ENCODE measurements around the gene ABCB6. TPM values are rescaled to one million over a fixed set of nuclear protein-coding genes. Genes with fewer than 3 reads are reported as not detected.

Gene ABCB6
- total and polyA plus RNA-seq, 10 of the 15 experiments (the other 5 are each of a cell fraction or from before 2014, with no cell fraction given): 2.3 to 22.1 (median 13.8) TPM

GRCh38 chr2:219176818-219177551, 41.8 kb downstream of the ABCB6 start, which contains the start of gene CNPPD1 (continued):
- TF ChIP-seq ZNF274 (IDR thresholded peaks at IDR 0.05; ENCODE audit: insufficient read depth, insufficient read length): no peak
- TF ChIP-seq E4F1 (IDR thresholded peaks at IDR 0.05; ENCODE audit: borderline replicate concordance, partially characterized antibody): peak; percentile 59
- TF ChIP-seq NFIC (IDR thresholded peaks at IDR 0.05; ENCODE audit: low read depth, low read length): peak; percentile 38; the same call in 1 of the 2 replicates

GRCh38 chr2:219175928-219176817, 42.6 kb downstream of the ABCB6 start:
- BruUV-seq (replicated peaks): TSS peak; percentile 55
- no peaks in the 10 kb centered on the region for H4K20me1 ChIP-seq (ENCODE audit: control insufficient read depth, insufficient read depth)
- TF ChIP-seq TBL1XR1 (IDR thresholded peaks at IDR 0.05; ENCODE audit: low read depth, low read length) (no peak), NR2F1 (conservative IDR thresholded peaks at IDR 0.05) (no peak), NFYA (IDR thresholded peaks at IDR 0.05; ENCODE audit: borderline replicate concordance, low read depth, low read length) (no peak), ELK1 (IDR thresholded peaks at IDR 0.05; ENCODE audit: low read depth, low read length) (no peak), EED (IDR thresholded peaks at IDR 0.05; ENCODE audit: low read depth) (peak; percentile 62), MXI1 (IDR thresholded peaks at IDR 0.05; ENCODE audit: low read depth, low read length) (no peak), IKZF2 (IDR thresholded peaks at IDR 0.05) (0 out of 4 replicates have a peak, but pooled peaks of 1 of the 2 experiments have one; percentile 9), USF1 (IDR thresholded peaks at IDR 0.05; ENCODE audit: borderline replicate concordance, extremely low read length, insufficient read depth, low read depth, low read length) (no peak), MLLT1 (IDR thresholded peaks at IDR 0.05) (peak; percentile 11; the same call in 1 of the 2 replicates)

More at GRCh38 chr2:219175928-219176817, 42.6 kb downstream of the ABCB6 start:
- ChIA-PET RAD21 (ENCODE audit: unreplicated experiment) (interaction anchor here (0.7 to 3.7 kb wide), 9 partner anchors 17 to 125 kb away, joined by 4 to 25 read pairs (median 6); partner anchors contain the start of genes DNAJB2 and ZFAND2B), SMC1A (ENCODE audit: uncharacterized antibody, unreplicated experiment) (interaction anchor here (0.7 to 2.5 kb wide), 15 partner anchors 10 to 203 kb away, joined by 3 to 14 read pairs (median 7); partner anchors contain the start of genes ABCB6, ANKZF1, ATG9A and DNAJB2), POLR2A (interaction anchor here (0.6 to 5.0 kb wide), 16 partner anchors 28 to 280 kb away, joined by 3 to 47 read pairs (median 8); partner anchors contain the start of genes ABCB6, ANKZF1, ATG9A and DNAJB2), CTCF (interaction anchor here (0.6 to 3.9 kb wide), 25 partner anchors 9 to 365 kb away, joined by 3 to 52 read pairs (median 5); partner anchors contain the start of genes DNAJB2, GLB1L, NHEJ1 and STK16)
- in situ Hi-C loops (cut with MboI) (no loop called here), intact Hi-C loops (cut with micrococcal nuclease; ENCODE audit: unreplicated experiment) (loop anchor here (1.0 to 5.0 kb wide), 6 partner anchors 16 to 211 kb away; partner anchors contain the start of genes DNAJB2, DNPEP, NHEJ1 and TUBA4A)
- no peaks in the 10 kb centered on the region for H3K27me3 ChIP-seq (replicated peaks in 1 of 2; ENCODE audit: control insufficient read depth in 2 of 2, insufficient read depth in 2 of 2, low read length in 1 of 2)
- H3K4me3 ChIP-seq: peak overlapping the region; percentile 83
- WGBS (ENCODE audit: insufficient coverage, insufficient replicate concordance, low lambda C conversion rate, missing lambda C conversion rate): 1% methylated on average over 43 of the region's 45 CpGs
- no peak for FAIRE-seq
- H3K9ac ChIP-seq (ENCODE audit: control insufficient read depth, insufficient read depth, low read length): peak overlapping the region; percentile 97
- H3K4me1 ChIP-seq (ENCODE audit: control insufficient read depth, insufficient read depth, low read length): peaks cover 10% of the 10 kb centered on the region
- peaks cover 32% of the 10 kb centered on the region for H3K79me2 ChIP-seq (ENCODE audit: control insufficient read depth, insufficient read depth, low read length)
- peaks cover 6 to 9% of the 10 kb centered on the region in 2 experiments for H3K36me3 ChIP-seq (ENCODE audit: control insufficient read depth in 2 of 2, insufficient read depth in 2 of 2, low read length in 1 of 2)
- peak overlapping the region; percentile 98 for H3K27ac ChIP-seq (ENCODE audit: control insufficient read depth, insufficient read depth)
- DNase-seq (ENCODE audit: low read depth, low spot score): no peak
- no peaks in the 10 kb centered on the region for H3K9me3 ChIP-seq (replicated peaks; ENCODE audit: control insufficient read depth, insufficient read depth, low read length)
- H3K4me2 ChIP-seq (ENCODE audit: control insufficient read depth, insufficient read depth): peak overlapping the region; percentile 89
- peak overlapping the region; percentile 82 for H2AFZ ChIP-seq (ENCODE audit: control insufficient read depth, low read depth, low read length)
- ATAC-seq: peak; percentile 79

Measured in GM12878 (cell line).